HG03571 (cell line): ENCODE measurements around the gene RANBP9.
A peak's percentile ranks its signal among the peaks of the same experiment; 100 is the strongest.

Experiments
- ATAC-seq: cut with Tn5 transposase; IDR thresholded peaks from one replicate; pipeline ENCODE4 v1.9.1; 2021; ENCODE audit not compliant: unreplicated experiment

Gene RANBP9

DNA sequence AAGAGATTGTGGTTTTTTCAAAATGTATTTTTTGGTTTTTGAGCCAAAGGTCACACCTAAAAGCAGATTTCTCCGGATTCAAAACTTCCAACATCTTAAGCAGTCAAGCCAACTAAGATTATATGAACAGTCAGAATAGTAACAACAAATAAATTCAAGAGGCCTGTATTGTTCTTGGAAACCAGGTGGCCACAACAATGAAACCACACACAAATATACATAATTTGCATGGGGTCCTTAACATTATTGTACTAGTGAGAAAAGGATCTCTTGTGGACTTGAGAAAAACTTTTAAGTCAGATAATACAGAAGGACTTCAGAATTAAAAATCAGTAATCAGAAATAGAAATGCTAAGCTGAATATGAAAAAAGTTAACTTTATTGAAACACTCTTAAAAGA, 55.9 kb downstream of the RANBP9 start:
- no peak for ATAC-seq

DNA sequence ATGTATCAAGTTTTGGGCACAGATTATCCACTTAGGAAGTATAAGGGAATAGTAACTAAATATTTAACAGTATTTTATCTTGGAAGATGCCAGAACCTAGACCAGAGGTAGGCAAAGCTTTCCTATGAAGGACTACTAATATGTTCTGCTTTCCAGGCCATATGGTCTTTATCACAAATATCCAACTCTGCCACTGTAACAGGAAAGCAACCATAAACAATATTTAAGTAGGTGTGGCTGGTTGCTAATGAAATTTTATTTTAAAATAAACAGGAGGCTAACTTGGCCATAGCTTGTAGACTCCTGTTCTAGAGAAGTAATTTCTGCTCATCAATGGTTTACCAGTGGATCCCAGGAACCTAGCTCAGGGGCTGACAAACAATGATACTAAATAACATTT, 57.1 kb downstream of the RANBP9 start:
- no peak for ATAC-seq

DNA sequence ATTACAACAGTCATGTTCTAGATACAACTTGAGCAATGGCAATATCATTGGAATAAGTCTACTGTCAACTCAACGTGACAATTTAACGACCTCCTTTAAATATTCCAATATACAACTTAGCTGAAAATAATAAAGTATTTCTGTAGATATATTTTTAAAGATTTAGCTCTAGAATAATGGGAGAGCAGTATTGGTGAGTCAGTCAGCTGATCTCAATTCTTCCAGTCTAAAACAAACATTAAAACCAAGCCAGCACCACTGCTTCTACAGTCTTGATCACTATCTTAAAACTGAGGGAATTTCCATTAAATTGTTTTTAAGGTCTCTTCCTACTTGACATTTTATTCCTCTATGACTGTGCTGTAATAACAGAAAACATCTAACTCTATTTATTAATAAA, 58.3 kb downstream of the RANBP9 start:
- no peak for ATAC-seq

DNA sequence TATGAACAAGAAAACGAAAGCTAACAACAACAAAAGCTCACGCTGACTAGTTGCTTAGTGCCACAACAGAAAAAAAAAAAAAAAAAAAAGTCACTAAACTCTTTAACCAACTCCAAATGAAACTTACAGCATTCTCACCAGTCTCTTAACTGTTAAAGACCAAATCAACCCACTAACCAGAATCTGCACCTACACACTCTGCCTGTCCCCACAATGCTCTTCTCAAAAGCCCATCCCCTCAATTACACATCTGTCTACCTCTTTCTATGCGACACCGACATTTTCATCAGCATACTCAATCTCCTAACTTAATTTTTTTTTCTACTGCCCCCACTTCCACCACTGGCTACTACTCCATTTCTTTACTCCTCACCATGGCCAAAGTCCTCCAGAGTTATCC, 62.2 kb downstream of the RANBP9 start:
- ATAC-seq = no peak

DNA sequence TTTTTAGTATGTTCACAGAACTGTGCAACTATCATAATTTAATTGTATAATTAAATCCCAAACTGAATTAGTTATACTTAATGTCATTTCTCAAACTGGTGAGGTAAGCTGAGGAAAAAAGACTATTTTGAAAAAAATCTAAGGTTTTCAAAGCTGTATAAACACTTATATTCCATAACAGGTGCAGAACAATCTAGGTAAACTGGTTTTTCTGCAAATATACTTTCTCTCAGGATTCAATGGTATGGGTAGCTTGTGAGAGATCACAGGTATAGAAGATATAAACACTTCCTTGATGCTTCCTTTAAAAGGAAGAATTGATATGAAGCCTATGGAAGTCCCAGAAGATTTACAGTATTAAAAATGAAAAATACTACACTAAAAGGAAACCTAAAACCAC, 62.8 kb downstream of the RANBP9 start:
- ATAC-seq = no peak

DNA sequence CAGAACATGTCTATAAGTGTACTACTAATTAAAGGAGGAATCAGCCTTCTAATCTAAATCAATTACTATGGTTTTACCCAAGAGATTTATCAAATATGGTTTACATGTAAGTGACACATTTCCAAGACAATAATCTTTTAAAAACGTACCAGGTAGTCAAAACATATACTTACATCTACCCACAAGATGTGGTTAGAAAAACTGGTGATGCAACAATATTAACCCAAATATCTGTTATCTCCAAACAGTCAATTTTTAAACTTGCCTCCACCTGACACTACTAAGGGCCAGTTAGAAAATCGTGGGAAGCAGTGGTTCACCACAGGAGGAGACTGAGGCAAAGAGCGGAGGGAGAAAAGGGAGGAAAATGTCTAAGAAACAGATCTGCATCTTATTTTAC, 68.5 kb downstream of the RANBP9 start:
- ATAC-seq = no peak

DNA sequence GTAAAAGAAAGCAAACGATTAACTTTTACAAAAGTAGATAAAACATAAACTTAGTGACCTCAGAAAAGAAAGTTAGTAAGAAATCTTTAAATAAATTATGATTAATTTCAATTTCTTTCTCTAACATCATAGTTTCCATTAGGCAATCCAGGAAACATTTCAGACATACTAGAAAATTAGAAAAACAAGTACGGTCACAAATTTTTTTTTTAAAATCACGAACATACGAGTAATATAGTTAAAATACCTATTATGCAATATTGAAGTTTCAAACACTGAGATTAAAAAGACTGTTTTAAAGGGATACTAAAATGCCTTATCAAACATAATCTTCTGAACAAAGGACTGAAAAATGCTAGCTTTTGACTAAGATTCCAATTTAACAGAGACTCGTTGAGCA, 70.3 kb downstream of the RANBP9 start:
- no peak for ATAC-seq

- ATAC-seq = no peak
These were observed 73.0 kb downstream of the RANBP9 start for GRCh38 chr6:13638626-13639025.

GRCh38 chr6:13638014-13638413, 73.6 kb downstream of the RANBP9 start:
- no peak for ATAC-seq

DNA sequence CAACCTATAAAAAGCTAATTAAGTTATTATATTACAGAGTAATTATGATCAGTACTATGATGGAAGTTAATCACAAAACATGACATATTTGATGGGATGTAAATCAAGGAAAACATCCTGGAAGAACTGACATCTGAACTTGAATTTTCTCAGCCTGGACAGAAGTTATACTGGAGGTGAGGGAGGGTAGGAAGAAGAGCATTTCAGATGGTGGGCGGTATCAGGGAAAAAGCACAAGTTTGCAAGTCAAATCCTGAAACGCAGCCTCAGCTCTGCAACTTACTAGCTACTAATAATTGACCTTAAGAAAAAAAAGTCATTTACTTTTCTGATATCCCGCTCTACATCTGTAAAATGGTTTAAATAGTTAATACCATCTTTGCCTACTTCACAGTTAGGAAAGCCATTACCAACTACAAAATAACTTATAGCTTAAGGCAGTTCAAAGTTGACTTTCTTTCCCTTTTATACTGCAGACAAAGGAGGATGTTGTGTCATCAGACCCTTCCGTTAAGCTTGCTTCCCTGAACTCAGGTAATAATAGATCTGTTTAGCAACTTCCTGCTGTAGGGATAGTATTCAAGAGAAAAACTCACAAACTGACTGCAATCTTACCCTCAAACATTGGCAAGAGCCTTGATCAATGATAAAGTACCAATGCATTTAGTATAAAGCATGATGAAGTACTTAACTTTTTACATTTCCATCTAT, 75.5 kb downstream of the RANBP9 start:
- ATAC-seq = no peak

DNA sequence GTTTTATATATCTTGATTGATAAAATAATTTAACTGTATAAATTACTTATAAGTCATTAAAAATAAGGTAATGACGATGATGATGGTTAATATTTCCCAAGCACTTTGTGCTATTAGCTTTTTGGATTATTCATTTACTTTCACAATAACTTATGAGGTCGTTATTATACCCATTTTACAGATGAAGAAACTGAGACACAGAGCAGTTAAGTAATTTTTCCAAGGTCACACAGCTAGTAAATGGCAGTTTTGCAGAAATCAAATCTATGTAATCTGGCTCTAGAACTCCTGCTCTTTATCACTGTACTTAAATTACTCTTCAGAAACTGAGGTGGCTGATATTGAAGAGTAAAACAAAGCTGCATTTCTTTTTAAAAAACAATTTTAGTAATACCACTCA, 78.3 kb downstream of the RANBP9 start:
- no peak for ATAC-seq

DNA sequence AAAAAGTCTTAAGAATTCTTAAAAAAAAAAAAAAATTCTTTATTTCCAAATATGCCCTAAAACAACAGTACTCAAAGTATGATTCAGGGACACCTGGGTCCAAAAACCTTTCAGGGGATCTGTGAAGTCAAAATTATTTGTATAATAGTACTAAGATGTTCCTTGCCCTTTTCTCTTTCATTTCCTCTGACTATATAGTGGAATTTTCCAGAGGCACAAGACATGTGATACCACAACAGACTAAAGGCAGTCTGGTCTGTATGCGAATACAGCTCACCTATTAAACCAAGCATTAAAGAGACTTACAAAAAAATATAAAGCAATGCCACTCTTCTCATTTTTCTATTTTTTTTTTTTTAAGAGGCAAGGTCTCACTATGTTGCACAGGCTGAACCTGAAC, 81.1 kb downstream of the RANBP9 start:
- ATAC-seq = no peak

DNA sequence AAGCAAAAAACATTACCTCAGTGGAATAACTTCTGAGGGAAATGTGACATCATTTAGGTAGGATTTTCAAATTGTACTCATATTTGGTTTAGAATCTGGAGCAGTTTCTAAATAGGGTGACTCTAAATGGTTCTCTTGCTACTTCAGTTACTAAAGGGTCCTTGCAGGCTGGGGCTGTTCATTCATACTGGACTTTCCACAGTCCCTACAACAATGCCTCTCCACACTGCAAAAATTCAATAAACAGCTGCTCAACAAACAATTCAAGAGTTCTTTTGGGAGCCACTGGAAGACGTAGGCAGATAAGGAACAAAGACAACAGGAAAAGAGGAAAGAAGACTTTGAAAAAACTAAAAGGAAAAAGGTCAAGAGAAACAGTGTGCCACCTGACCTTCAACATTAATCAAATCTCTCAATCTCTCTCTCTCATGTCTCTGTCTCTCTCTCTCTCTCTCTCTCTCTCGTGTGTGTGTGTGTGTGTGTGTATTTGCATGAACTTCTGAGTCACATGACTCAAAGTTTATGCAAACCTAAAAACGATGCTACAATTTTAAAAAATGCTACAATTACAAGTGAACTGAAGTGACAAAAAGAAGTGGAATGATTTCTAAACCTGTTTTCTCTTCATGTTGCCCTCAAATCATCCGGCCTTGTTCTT, 82.0 kb downstream of the RANBP9 start:
- no peak for ATAC-seq

DNA sequence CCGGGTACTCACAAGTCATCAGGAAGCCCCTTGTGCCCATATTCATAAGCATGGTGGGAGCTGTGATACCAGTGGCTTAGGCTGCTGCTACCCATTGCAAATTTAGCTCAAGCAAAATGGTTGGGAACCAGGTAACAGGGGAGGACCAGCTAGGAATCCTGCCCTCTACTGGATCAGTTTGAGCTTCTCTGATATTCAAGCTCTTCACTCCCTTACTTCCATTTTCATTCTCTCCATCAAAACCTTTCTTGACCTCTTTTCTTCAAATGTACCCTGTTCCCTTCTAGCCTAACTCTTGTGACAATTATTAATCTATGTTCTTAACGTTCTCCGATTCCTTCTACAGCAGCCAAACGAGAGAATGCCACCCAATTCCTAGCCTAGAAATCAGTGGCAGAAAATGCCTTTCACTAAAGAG, 86.8 kb downstream of the RANBP9 start:
- ATAC-seq = no peak

DNA sequence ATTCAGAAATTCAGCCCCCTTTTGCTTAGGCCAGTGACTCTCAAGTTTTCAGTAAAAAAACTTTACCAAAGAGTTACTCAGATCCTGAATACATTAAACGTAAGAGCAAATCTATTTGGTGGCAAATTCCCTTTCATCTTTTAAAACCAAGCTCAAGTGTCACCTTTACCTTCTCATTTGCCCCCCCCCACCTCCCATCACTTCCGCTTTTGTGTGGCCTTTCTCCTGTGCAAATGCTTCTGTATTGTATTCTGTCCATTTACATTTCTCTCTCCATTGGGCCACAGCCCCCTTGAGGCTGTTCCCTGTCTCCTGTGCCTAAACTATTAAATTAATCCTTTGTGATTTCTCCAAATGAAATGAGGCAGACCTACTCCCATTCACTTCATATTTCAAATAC, 94.6 kb downstream of the RANBP9 start:
- ATAC-seq = no peak

- peak; percentile 15 for ATAC-seq
These were observed 95.9 kb downstream of the RANBP9 start for GRCh38 chr6:13615792-13616120.

DNA sequence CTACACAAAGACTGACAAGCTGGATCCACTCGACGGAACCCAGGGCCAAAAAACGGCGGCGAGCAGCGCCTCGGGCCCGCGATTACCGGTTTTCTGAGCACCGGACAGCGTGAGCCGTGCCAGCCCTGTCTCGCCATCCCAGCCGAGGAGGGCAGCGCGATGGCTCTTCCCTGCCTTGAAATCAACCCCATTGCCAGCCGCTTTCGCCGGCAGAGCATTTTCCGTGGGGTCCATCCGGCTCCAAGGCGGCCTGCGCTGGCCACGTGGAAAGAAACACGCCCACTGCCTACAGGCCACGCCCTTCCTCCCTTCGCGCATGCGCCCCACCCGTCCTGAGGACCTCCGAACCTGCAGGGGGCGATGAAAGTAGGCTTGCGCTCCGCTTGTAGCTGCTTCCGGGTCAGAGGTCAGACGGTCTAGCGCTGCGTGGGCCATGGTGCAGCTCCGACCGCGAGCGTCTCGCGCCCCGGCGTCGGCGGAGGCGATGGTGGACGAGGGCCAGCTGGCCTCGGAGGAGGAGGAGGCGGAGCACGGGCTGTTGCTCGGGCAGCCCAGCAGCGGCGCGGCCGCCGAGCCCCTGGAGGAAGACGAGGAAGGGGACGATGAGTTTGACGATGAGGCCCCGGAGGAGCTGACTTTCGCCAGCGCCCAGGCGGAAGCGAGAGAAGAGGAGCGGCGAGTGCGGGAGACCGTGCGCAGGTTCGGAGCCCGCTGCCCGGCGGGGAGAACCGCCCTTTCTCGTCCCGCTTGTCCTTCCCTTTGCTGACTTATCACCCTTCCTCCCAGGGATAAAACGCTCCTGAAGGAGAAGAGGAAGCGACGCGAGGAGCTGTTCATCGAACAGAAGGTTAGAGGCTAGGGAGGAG, 96.5 kb downstream of the RANBP9 start, which contains the start of gene NOL7:
TSS of gene NOL7 (plus strand) at position 410 of the 866 bp plus-strand sequence. CDS start at position 434, 24 bp downstream.
- peak; percentile 90 for ATAC-seq

DNA sequence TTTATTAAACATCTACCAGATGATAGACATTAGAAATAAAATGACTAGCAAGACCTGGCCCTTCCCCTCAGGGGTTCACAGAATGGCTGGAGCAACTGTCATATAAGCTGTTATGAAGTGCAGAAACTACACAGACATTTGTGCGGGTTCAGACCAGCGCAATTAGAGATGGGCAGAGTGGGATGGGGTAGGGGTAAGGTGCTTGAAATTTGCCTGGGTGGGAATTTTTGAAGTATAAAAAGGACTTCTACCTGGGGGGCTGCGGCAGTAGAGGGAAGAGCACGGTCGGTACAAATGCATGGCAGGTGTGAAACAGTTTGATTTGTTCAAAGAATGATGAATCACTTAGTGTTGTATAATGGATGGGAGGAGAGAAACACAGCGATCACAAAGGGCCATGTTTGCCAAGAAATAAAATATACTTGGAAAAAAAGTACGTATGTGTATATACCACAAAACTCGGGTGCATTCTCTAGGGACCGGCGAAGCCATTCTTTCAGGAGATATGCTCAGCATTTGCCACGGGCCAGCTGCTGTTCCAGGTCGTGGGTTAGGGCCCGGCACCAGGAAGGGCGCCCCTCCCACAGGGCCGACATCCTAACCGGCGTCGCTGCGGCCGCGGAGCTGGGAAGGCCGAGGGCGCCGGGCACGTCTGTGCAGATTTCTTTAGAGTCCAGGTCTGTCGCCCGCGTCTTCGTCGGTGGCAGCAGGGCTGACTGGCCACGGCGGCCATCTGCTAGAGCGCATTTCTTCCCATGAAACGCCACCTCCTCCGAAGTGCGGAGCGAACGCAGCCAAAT, 97.3 kb downstream of the RANBP9 start:
- peak; percentile 15 for ATAC-seq

GRCh38 chr6:13613029-13613594, 98.5 kb downstream of the RANBP9 start:
- ATAC-seq = no peak

GRCh38 chr6:13611715-13612114, 99.9 kb downstream of the RANBP9 start:
- ATAC-seq = no peak

GRCh38 chr6:13605634-13606033, 106.0 kb downstream of the RANBP9 start:
- ATAC-seq = no peak
